Measurements from ENCODE around the gene MAMDC2.

MAMDC2 gene, protein sequence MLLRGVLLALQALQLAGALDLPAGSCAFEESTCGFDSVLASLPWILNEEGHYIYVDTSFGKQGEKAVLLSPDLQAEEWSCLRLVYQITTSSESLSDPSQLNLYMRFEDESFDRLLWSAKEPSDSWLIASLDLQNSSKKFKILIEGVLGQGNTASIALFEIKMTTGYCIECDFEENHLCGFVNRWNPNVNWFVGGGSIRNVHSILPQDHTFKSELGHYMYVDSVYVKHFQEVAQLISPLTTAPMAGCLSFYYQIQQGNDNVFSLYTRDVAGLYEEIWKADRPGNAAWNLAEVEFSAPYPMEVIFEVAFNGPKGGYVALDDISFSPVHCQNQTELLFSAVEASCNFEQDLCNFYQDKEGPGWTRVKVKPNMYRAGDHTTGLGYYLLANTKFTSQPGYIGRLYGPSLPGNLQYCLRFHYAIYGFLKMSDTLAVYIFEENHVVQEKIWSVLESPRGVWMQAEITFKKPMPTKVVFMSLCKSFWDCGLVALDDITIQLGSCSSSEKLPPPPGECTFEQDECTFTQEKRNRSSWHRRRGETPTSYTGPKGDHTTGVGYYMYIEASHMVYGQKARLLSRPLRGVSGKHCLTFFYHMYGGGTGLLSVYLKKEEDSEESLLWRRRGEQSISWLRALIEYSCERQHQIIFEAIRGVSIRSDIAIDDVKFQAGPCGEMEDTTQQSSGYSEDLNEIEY

DNA sequence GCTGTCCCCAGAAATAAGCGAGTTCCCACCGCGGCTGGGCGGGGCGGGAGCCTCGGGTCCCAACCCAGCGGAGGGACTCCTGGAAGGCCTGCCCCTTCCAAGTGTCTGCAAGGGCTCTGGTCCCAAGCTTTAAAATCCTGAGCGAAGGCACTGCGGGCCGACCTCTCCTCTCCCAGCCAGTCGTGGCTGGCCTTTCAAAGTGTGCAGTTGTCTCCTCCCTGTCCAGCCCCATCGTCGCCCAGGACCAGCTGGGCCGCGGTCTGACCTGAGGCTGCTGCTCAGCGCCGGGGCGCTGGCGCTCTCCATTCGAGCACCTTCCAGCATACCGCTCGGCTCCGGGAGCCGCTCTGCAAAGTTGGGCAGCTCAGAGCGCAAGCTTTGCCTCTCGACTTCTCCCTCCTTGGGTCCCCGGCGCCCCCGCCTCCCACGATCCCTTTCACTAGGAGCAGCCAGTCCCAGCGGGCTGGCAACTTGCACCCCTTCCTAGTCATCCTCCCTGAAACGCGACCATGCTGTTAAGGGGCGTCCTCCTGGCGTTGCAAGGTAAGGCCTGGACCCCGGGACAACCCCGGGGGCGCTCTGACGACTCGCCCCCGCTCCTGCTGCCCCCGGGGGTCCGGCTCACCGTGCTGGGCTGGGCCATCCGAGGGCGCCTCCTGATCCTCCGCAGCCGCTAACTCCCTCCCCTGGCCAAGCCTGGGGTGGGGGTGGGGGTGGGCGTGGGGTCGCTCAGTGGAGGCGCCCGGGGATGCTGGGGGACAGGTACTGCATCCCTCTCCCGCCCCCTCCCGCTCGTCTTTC lies at the start of gene MAMDC2:
MAMDC2 (plus strand) TSS at position 160 of the 801 bp plus-strand sequence; CDS start at position 510, 350 bp downstream.
- DNase-seq: no peak

DNA sequence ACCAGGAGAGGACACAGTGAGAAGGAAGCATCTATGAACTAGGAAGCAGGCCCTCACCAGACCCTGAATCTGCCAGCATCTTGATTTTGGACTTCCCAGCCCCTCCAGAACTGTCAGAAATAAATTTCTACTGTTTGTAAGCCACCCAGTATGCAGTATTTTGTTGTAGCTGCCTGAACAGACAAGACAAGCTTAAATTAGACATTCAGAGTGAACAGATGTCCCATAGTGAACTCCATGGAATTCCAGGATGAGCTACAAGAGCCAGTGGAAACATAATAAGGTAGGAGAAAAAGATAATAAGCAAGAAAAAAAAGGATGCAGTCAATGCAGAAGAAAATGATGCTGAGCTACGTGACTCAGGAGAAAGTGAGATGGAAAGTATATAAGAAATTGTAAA lies 47.8 kb upstream of the MAMDC2 start:
- DNase-seq: no peak

DNA sequence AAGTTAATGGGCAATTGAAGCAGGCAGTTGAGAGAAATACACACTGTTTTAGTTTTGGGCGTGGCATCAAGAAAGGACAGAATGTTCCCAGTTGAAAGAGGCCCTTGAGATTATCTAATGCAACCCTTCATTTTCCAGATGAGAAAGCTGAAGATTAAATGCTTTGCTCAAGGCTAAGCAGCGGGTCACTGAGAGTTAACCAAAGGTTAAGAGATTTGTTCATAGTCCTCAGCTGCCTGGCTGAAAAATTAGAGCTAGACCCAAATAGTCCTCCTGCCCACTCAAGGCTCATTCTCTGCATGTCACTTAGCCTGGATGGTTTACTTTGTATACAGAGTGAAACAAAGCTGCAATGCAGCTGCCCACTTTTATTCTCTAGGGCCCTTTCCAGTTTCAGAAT lies 46.7 kb upstream of the MAMDC2 start:
- DNase-seq: no peak

DNA sequence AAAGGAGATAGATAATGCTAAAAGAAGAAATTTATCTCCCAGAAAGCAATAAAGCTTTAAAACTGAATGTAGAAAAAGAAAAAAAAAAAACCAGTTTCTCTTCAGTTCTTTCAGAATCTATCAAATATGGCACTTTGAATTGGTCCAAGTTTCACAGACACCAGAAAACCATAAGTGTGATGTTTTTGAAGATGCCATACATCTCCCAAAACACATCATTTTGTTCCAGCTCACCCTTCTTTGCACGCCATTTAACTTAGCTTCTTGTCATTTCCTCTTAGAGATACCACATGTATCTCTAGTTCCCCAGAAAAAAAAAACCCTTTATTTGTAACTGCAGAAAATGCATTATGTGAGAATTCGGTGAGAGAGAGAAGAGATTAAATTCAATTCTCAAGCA lies 46.1 kb upstream of the MAMDC2 start:
- DNase-seq: no peak

DNA sequence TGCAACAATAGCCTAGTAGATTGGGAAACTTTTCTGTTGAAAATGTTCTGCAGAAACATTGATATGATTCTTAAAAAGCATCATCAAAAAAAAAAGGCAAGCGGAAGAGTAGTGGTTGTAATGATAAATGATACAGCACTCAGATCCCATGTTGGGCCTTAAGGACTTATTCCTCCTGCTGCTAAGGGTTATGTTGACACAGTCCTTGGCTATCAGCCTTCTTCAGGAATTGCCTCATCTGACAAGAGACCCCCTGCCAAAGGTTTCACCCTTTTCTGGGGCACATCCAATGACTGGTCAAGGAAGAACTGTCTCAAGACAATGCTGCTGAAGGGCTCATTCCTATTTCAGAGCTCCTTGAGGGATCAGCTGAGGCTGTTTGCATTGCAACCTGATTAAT lies 44.3 kb upstream of the MAMDC2 start:
- DNase-seq: no peak

DNA sequence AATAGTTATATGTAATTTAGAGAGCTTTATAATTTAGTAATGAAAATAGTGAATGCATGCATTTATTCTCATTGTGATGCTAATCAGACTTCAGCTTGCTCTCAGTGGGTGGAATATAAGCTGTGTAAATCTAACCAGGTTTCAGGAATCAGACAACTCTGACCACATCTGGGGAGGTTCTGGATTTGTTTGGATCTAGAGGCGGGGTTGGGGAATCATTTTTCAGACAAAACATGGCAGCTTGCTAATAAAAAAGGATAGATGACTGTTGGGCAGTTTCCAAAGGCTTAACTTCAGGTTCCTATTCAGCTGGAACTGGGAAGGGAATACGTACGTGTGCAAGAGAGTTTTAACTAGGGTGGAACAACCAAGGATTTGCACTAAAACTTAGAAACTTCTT lies 43.2 kb upstream of the MAMDC2 start:
- DNase-seq: no peak

DNA sequence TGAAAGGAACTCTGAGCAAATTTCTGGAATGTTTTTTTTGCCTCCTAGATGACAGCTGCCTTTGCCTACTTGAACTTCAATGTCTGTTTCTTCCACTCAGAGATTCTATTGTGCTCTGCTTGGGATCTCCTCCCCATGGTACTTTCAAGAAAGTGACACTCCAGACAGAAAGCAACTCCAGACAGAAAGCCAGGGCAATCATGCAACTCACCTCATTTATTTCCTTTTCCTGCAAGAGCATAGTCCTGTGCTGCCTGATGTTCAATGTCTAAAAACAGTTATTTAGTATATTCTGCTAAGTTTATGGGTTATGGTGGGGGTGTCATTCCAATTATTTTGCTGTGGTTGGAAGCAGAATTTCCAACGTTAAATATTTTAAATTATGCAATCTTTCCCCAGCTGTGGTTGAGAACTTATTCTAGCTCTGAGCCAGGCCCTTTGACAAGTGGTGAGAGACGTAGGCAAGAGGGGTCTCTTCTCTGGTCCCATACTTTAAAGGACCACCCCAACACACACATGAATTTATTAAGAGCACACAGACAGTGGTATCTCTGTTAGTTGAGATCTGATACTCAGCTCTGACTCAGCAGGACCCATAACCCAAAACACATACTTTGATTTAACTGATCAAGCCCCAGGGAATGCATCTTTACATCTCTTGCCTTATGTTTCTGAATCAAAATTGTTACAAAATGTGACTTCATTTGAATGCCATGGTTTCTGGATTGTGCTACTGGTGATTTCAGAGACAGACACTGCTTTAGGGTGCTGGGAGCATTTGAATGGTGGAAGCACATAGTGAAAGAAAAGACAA lies 39.5 kb upstream of the MAMDC2 start:
- no peak for DNase-seq

DNA sequence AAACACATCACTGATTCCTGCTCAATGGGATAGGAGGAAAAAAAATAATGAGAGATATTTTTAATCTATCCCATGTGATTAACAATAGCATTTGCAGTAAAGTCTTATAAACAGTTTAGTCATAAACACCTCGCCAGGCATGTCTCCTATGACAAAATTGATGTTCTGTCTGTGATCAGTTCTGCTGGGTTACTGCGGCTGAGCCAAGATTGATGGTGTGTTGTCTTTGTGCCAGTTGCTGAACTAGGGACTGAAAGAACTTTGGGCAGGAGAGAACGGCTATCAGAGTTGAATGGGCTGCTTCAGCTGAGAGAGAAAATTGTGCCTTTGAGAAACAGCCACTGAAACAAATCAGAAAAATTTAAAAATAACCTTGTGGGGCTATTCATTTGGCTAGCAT lies 37.3 kb upstream of the MAMDC2 start:
- DNase-seq: no peak

DNA sequence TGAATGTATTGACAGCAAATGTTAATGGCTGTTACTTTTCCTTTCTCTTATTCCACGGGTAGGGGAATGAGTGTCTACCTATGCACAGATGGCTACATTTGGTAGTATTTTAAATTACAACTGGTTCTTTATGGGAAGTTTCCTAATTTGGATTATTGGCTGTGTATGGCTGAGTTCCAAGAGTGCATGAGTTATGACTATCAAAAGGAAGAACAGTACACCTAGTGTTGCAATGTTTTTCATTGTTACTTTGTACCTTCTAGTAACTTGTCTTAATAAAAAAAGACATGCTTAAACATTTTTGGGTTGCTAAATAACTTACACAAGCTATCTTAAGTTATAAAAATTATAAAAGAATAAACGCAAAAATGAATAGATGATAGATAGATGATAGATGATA lies 35.8 kb upstream of the MAMDC2 start:
- no peak for DNase-seq

DNA sequence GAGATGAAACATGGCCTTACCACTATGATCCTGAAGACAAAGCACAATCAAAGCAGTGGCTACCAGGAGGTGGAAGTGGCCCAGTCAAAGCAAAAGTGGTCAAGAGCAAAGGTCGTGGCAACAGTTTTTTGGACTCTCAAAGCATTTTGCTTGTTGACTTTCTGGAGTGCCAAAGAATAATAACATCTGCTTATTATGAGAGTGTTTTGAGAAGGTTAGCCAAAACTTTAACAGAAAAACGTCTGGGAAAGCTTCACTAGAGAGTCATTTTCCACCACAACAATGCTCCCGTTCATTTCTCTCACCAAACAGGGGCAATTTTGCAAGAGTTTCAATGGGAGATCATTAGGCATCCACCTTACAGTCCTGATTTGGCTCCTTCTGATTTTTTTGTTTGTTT lies 33.6 kb upstream of the MAMDC2 start:
- no peak for DNase-seq

DNA sequence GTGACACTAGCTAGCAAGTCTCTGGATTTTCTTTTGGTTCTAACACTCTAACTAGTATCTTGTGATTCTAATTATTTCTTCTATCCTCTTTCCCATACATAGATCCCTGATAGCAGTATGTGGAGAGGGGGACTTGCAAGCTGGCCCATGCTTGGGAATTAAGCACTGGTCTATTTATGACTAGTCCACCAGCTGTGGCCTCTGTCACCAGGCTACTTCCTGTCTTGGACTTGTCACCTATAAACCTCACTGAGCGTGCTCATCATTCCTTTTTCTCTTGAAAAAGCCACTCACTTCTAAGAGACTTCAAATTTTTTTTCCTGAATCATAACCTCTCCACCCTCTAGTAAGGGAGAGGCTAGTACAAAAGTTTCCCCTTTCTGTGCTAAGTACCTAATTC lies 32.3 kb upstream of the MAMDC2 start:
- no peak for DNase-seq

DNA sequence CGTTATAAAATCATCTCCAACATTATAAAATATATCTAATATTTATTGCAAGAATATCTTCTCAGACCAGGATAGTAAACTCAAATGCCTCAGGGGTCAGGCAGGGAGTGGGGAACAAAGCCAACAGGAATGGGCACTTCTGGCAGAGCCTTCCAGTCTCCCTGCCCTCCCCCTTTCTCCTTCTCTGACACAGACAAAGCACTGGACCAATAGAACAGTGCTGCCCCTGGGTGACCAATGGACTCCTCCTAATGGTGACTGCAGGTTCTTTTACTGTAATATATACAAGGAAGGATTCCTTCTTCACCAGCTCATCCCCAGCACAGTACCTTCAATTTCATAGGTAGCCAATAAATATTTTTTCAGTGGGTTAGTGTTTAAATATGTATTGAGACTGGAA lies 31.1 kb upstream of the MAMDC2 start:
- DNase-seq: no peak

DNA sequence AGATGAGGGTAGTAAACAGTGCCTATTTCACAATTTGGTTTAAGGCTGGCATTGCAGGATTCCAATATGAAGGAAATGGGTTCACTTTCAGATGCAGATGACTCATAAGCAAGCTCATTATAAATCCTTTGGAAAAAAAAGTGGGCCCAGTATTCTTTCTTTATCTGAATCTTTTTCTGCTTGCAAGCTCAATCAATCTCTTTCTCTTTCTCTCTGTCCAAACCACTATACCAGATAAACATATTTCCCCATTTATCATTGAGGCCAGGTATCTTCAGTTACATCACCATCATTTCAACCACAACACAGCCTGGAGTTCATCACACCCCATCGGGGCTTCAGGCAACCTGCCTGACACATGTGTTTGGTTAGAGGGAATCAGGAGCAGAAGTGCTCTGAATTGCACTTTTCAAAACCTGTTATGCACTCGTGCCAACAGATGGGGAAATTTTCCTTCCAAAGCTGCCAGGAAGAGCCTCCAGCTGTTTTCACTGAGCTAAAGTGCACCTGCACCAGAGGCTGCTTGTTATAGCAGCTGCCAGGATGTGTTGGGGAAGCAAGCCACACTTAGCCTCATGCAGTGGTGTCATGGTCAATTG lies 30.0 kb upstream of the MAMDC2 start:
- DNase-seq: no peak

DNA sequence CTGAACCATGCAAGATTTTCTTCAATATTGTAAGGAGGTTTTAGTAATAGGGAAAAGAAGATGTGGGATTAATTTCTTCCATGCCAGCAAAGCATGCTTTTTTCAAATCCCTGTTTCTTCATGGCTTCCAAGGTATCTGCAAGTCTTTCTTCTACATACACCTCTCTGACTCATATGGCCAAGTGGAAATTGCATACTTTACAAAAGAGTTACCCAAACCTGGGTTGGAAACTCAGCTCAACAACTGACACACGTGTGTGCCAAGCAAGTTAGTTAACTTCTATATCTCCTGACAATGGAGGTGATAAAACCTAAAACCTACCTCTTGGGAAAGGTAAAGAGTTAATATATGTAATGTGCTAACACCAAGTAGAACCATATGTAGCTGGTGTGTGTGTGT lies 28.5 kb upstream of the MAMDC2 start:
- DNase-seq: no peak

DNA sequence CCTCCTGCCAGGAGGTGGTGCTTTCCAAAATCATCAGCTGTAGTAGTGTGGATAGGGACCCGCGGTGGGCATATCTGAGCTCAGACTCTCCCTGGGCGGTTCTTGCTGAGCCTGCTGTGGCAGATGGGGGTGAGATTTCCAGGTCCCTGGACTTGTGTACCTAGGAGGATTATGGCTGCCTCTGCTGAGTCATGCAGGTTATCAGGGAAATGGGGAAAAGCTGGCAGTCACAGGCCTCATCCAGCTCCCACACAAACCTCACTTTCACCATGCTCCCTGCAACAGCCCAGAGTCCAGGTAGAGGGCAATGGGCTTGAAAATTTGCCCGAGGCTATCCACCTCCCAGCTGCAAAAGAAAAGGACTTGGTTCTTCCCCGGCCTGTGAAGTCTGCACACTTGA lies 23.4 kb upstream of the MAMDC2 start:
- no peak for DNase-seq

DNA sequence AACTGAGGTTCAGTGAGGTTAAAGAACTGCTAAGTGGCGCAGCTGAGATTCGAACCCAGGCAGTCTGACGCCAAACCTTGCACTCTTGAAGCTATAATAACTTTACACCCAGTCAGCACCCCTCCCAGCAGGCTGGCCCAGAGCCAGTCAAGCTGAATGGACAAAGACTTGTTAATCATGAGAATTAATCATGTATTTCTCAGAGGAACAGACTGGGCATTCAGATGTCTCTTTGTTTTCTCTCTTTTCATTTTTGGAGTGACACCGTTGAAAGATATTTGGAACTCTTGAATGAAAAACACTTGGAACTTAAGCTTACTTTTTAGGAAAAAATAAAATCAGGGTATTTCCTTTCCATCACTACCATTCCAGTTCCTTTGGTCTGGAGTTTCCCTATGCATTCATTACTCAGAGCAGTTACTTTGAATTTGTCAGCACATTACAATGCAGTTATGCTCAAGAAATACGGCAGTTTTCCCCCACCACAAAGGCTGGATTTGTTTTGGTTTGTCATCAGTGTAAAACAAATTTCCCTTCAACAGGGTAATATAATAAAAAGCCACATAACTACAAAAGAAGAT lies 22.6 kb upstream of the MAMDC2 start:
- DNase-seq: no peak

DNA sequence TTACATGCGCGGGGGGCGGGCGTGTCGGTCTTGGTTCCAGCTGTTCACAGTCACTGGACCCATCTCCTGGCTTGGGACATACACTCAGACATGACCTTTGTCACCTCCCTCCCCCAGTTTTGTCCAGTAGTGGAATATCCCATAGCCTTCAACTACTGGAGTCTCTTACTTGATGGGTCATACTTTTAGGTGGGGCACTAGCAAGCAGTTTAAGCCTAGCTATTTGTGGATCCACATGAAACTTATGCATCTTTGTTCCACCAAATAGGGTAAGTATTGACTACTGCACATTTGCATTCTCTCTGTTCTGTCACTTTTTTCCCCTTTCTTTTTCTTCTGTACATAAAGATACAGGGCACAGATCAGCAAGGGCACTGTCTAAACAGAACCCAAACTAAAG lies 15.4 kb upstream of the MAMDC2 start:
- no peak for DNase-seq

DNA sequence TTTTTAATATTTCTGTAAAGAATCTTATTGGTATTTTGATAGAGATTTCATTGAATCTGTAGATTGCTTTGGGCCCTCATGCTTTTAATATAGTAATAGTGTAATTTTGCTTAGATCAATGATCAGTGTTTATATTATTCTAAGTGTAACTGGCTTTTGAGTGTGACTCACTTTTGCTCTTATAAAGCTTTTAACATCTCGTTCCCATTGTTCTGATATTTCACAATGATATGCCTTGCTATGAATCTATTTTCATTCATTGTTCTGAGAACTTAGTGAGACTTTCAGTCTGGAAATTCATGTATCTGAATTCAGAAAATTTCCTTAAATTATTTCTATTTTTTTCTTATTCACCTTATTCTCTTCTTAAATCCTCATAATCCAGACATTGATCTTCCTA lies 13.5 kb upstream of the MAMDC2 start:
- DNase-seq: no peak

DNA sequence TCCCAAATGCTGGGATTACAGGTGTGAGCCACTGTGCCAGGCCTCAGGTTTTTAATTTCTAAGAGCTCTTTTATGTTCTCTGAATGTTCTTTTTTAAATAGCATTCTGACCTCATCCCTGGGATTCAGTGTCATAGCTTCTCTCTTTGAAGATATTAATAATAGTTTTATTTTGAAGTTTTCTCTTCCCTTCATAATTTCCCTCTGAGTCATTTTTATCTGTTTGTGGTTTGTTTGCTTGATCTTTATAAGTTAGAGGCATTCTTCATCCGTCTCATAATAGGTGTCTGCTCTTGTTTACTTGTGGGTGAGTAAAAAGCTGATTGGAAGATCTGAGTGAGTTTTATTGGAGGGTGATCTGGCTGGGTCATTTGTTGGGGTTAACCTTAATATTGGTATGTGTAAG lies 12.5 kb upstream of the MAMDC2 start:
- DNase-seq: no peak

DNA sequence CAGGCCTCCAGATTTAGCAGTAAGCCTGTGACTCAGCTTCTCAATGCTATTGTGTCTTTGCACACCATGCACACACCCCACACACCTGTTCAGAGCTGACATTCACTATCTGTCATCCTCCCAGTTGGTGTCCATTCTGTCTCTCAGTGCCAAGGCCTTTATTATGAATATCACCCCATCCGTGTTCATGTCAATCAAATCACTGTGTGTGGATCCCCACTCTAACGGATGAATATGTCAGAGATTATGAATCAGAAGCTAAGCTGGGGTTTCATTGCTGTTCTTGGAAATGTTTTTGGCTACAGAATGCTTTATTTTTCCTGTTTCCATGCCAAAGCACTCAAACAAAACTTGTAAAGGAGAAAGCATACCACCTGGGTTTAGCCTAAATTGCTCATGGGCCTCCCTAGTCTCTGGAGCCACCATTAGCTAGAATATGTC lies 9.4 kb upstream of the MAMDC2 start:
- no peak for DNase-seq

DNA sequence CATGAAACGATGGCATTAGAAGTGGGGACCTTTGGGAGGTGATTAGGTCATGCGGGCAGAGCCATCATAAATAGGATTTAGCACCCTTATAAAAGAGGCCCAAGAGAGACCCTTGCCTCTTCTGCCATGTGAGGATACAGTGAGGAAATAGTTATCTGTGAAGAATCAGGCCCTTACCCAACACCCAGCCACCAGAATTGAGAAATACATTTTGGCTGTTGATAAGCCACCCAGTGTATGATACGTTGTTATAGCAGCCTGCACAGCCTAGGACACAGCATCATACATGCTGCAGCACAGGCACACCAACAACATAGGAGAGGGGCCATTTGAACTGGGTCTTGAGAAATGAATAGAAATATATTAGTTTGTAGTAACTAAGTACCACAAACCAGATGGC lies 8.0 kb upstream of the MAMDC2 start:
- no peak for DNase-seq

DNA sequence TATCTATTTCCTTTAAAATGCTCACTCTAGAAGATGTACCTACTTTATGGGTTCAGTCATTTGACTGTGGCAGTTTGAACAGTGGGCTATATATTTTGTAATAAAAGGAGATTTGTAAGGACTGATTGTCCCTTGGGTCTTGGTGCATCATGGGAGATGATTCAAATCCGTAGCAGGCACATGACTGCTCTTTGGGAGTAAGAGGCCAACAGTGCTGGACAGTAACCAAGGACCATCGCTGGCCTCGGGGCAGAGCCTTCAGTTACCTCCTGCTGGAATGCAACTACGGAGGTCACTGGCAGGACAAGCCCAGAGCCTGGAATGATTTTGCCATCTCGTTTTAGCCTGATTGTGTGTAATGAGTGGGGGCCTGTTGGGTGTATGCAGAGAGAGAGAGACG lies 7.0 kb upstream of the MAMDC2 start:
- no peak for DNase-seq
